ENCODE data around the gene PAX9. TPM values are rescaled to one million over a fixed set of nuclear protein-coding genes. Genes with fewer than 3 reads are reported as not detected.

PAX9 gene
- total RNA-seq, 2 donors from 2014 or later, result 4.9 to 11.1 TPM

DNA sequence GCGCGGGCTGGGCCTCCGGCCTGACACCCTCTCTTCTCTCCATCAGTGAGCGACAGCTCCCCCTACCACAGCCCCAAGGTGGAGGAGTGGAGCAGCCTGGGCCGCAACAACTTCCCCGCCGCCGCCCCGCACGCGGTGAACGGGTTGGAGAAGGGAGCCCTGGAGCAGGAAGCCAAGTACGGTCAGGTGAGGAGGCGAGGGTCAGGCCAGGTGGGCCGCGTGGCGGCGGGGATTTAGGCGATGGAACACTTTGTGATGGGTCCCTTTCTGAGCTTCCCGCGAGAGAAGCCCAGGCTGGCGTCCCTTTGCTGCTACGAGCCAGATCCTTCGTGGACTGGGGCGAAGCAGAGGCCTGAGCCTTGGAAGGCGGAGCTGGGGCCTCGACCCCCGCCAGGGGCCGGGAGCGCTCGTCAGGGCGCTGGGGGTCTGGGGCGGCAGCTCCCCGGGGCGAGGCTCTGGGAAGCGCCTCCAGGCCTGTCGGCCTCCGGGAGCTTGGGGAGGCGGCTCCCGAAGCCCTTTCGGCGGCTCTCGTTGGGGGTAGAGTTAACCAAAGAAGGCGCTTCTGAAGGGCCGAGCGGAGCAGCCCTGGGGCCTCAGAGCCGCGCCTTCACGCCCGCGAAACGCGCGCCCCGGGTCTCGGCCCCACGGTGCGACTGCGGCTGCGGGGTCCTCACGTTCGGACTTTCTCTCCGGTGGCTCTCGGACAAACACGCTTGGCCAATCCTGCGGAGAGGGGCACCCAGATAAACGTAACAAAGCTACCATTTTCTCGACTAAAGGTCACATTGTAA, 5.0 kb downstream of the PAX9 start:
- intact Hi-C loops (cut with DNase I), result no loop called here
- Histone ChIP-seq H3K9me3 (no peaks in the 10 kb centered on the region), H3K4me1 (replicated peaks) (no peaks in the 10 kb centered on the region), H3K4me3 (peak overlapping the region in 1 of 2 donors; percentile 53), H3K27me3 (replicated peaks; ENCODE audit: insufficient read depth) (no peaks in the 10 kb centered on the region), H3K27ac (peak overlapping the region; percentile 44 to 90), H3K36me3 (no peaks in the 10 kb centered on the region)
- DNase-seq (ENCODE audit: low spot score), result no peak
- 58% methylated on average over 29 of the region's 68 CpGs for WGBS
- TF ChIP-seq POLR2A (IDR thresholded peaks at IDR 0.05) (no peak), CTCF (IDR thresholded peaks at IDR 0.05) (no peak), POLR2AphosphoS5 (IDR thresholded peaks at IDR 0.05) (no peak)

GRCh38 chr14:36667679-36668078, 6.0 kb downstream of the PAX9 start:
- Histone ChIP-seq H3K9me3 (no peaks in the 10 kb centered on the region), H3K27me3 (replicated peaks; ENCODE audit: insufficient read depth) (no peaks in the 10 kb centered on the region), H3K4me1 (replicated peaks) (no peaks in the 10 kb centered on the region), H3K4me3 (no peak overlapping the region), H3K27ac (no peak overlapping the region), H3K36me3 (no peaks in the 10 kb centered on the region)
- WGBS, result 71% methylated on average over 4 of the region's 4 CpGs
- intact Hi-C loops (cut with DNase I), result no loop called here
- TF ChIP-seq POLR2AphosphoS5 (IDR thresholded peaks at IDR 0.05) (no peak), CTCF (IDR thresholded peaks at IDR 0.05) (no peak), POLR2A (IDR thresholded peaks at IDR 0.05) (no peak)
- DNase-seq (ENCODE audit: low spot score), result no peak

DNA sequence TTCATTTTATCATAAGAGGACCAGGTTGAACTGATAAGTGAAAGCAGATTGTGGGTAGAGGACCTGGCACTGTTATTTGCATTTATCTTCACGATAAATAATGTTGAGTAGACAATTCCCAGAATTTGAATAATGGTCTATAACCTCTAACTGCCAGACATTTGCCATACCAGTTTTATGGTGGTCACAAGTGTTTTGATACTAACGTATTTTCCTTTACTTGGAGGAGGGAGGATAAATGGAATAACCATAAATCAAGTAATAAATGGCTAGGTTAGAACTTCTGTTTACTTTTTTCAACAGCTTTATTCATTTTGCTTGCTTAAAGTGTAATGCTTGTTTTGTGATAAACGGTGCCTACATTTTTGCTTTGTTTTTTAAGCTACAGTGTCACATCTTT, 9.5 kb downstream of the PAX9 start:
- no peaks in the 10 kb centered on the region for H3K27me3 ChIP-seq (replicated peaks; ENCODE audit: insufficient read depth)
- no peaks in the 10 kb centered on the region for H3K4me1 ChIP-seq (replicated peaks)
- no peaks in the 10 kb centered on the region for H3K36me3 ChIP-seq
- H3K4me3 ChIP-seq, result no peak overlapping the region
- DNase-seq (ENCODE audit: low spot score), result no peak
- intact Hi-C loops (cut with DNase I), result no loop called here
- TF ChIP-seq CTCF (IDR thresholded peaks at IDR 0.05) (no peak), POLR2A (IDR thresholded peaks at IDR 0.05) (no peak), POLR2AphosphoS5 (IDR thresholded peaks at IDR 0.05) (no peak)
- no peak overlapping the region for H3K27ac ChIP-seq
- H3K9me3 ChIP-seq, result no peaks in the 10 kb centered on the region
- WGBS, result 45% methylated on average over 3 of the region's 3 CpGs

DNA sequence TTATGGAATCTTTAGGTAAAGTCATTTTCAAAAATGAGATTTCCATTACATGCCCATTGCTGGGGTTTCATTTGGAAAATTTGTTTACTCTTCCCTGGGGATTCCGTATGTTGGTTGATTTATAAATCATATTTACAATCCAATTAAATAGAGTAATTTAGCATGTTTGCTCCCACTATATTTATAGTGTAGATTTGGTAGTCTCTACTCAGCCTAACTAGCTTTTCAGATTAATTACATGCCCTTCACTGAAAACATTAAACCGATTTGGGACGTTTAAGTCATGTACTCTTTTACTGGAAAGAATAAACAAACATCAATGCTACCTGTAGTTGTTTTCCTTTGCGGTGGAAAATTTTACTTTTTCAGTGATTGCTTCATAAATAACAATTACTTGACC, 10.4 kb downstream of the PAX9 start:
- Histone ChIP-seq H3K36me3 (no peaks in the 10 kb centered on the region), H3K9me3 (no peaks in the 10 kb centered on the region), H3K27me3 (replicated peaks; ENCODE audit: insufficient read depth) (no peaks in the 10 kb centered on the region), H3K4me1 (replicated peaks) (no peaks in the 10 kb centered on the region), H3K27ac (no peak overlapping the region), H3K4me3 (no peak overlapping the region)
- no peak for DNase-seq (ENCODE audit: low spot score)
- intact Hi-C loops (cut with DNase I), result no loop called here
- 57% methylated on average over 4 of the region's 4 CpGs for WGBS
- TF ChIP-seq POLR2A (IDR thresholded peaks at IDR 0.05) (no peak), POLR2AphosphoS5 (IDR thresholded peaks at IDR 0.05) (no peak), CTCF (IDR thresholded peaks at IDR 0.05) (no peak)

- no peaks in the 10 kb centered on the region for H3K4me1 ChIP-seq (replicated peaks)
- H3K9me3 ChIP-seq, result no peaks in the 10 kb centered on the region
- H3K4me3 ChIP-seq, result no peak overlapping the region
- intact Hi-C loops (cut with DNase I), result no loop called here
- no peaks in the 10 kb centered on the region for H3K36me3 ChIP-seq
- no peaks in the 10 kb centered on the region for H3K27me3 ChIP-seq (replicated peaks; ENCODE audit: insufficient read depth)
- H3K27ac ChIP-seq, result no peak overlapping the region
- no peak for DNase-seq (ENCODE audit: low spot score)
- WGBS, result 78% methylated on average over 3 of the region's 3 CpGs
- TF ChIP-seq CTCF (IDR thresholded peaks at IDR 0.05) (no peak), POLR2A (IDR thresholded peaks at IDR 0.05) (no peak), POLR2AphosphoS5 (IDR thresholded peaks at IDR 0.05) (no peak)
Observed at GRCh38 chr14:36674659-36675058, 13.0 kb downstream of the PAX9 start.
